Measurements from ENCODE around the gene SNX21.

DNA sequence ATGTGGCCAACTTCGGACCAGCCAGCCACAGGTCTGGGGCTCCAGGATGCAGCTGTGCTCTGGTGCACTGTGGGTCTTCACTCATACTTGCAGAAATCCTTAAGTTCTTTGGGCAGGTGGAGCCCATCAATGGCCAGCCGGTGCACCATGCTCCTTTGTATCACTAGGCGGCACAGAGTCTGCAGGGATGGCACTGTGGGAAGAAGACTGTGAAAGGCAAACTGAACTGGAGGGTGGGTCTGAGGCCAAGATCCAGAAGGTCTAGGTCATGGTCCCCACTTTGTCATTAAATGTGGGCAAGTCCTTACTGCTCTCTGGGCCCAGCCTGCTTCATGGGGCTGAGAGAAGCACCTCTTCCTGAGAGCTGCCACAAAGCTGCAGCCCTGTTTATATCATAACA lies 55.1 kb downstream of the SNX21 start:
- TF ChIP-seq, protein P1, sequence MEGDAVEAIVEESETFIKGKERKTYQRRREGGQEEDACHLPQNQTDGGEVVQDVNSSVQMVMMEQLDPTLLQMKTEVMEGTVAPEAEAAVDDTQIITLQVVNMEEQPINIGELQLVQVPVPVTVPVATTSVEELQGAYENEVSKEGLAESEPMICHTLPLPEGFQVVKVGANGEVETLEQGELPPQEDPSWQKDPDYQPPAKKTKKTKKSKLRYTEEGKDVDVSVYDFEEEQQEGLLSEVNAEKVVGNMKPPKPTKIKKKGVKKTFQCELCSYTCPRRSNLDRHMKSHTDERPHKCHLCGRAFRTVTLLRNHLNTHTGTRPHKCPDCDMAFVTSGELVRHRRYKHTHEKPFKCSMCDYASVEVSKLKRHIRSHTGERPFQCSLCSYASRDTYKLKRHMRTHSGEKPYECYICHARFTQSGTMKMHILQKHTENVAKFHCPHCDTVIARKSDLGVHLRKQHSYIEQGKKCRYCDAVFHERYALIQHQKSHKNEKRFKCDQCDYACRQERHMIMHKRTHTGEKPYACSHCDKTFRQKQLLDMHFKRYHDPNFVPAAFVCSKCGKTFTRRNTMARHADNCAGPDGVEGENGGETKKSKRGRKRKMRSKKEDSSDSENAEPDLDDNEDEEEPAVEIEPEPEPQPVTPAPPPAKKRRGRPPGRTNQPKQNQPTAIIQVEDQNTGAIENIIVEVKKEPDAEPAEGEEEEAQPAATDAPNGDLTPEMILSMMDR (conservative IDR thresholded peaks at IDR 0.05; ENCODE audit: low read depth, low read length) = no peak
- no peak for TF ChIP-seq EZH2 (IDR thresholded peaks at IDR 0.05; ENCODE audit: borderline replicate concordance, low read depth, low read length, poor library complexity, severe bottlenecking)
